HG03469 (cell line): ENCODE results near the gene RUFY4.

Experiments
- ATAC-seq: cut with Tn5 transposase; IDR thresholded peaks from one replicate; pipeline ENCODE4 v1.9.1; 2021; ENCODE audit warnings: mild to moderate bottlenecking, moderate library complexity, moderate number of reproducible peaks; ENCODE audit not compliant: unreplicated experiment

RUFY4 gene

GRCh38 chr2:218138047-218138446, 69.0 kb downstream of the RUFY4 start:
- no peak for ATAC-seq
